Loucy (cell line): ENCODE results near the gene PIAS1.

Source experiments
- H2AFZ ChIP-seq: fragments of 200-600 bp; sonication (generic); 2 replicates; pipeline ENCODE4 v1.6.0; 2016; ENCODE audit warnings: antibody characterized with exemption, mild to moderate bottlenecking, low read length, moderate library complexity
- H3F3A ChIP-seq: fragments of 200-600 bp; 2 replicates; pipeline ENCODE4 v1.6.0; 2016; ENCODE audit warnings: antibody characterized with exemption, low read depth, mild to moderate bottlenecking
- H3K27me3 ChIP-seq: fragments of 200-600 bp; sonication (generic); 2 replicates; pipeline ENCODE4 v1.6.1; 2014; ENCODE audit warnings: low read length, mild to moderate bottlenecking; ENCODE audit not compliant: insufficient read depth, poor library complexity, severe bottlenecking
- H3K36me3 ChIP-seq: fragments of 200-600 bp; sonication (generic); 2 replicates; pipeline ENCODE4 v1.6.1; 2016; ENCODE audit warnings: low read length; ENCODE audit not compliant: insufficient read depth
- H3K4me1 ChIP-seq: fragments of 200-600 bp; sonication (generic); 2 replicates; pipeline ENCODE4 v1.5.1; 2014; ENCODE audit warnings: low read length, mild to moderate bottlenecking; ENCODE audit not compliant: insufficient read depth, poor library complexity, severe bottlenecking
- H3K4me2 ChIP-seq: fragments of 200-600 bp; sonication (generic); 2 replicates; pipeline ENCODE4 v1.6.0; 2014; ENCODE audit warnings: antibody characterized with exemption, low read length, low read depth, mild to moderate bottlenecking; ENCODE audit not compliant: poor library complexity, severe bottlenecking
- H3K4me3 ChIP-seq: fragments of 200-600 bp; sonication (generic); 2 replicates; pipeline ENCODE4 v1.5.1; 2014; ENCODE audit warnings: low read length, mild to moderate bottlenecking, mixed read lengths; ENCODE audit not compliant: poor library complexity, severe bottlenecking
- H3K79me2 ChIP-seq: fragments of 200-600 bp; sonication (generic); 2 replicates; pipeline ENCODE4 v1.6.1; 2014; ENCODE audit warnings: low read length; ENCODE audit not compliant: insufficient read depth
- H3K9ac ChIP-seq: fragments of 200-600 bp; sonication (generic); 2 replicates; pipeline ENCODE4 v1.6.0; 2014; ENCODE audit warnings: mild to moderate bottlenecking, low read depth, low read length, moderate library complexity; ENCODE audit not compliant: poor library complexity, severe bottlenecking
- H3K9me2 ChIP-seq: fragments of 200-600 bp; sonication (generic); replicated peaks from 2 replicates; pipeline ENCODE4 v1.6.1; 2016; ENCODE audit warnings: low read depth, low read length, mixed read lengths
- H3K9me3 ChIP-seq: fragments of 200-600 bp; sonication (generic); 2 replicates; pipeline ENCODE4 v1.6.1; 2014; ENCODE audit warnings: mild to moderate bottlenecking, antibody characterized with exemption, low read length, low read depth; ENCODE audit not compliant: insufficient read depth
- H4K20me1 ChIP-seq: fragments of 200-600 bp; sonication (generic); 2 replicates; pipeline ENCODE4 v1.6.0; 2014; ENCODE audit warnings: antibody characterized with exemption, low read length, mild to moderate bottlenecking; ENCODE audit not compliant: insufficient read depth, poor library complexity, severe bottlenecking
- CTCF ChIP-seq: fragments of 200-600 bp; sonication (generic); conservative IDR thresholded peaks from 2 replicates; pipeline ENCODE4 v1.5.1; 2014; ENCODE audit warnings: mild to moderate bottlenecking, antibody characterized with exemption, low read length
- EZH2phosphoT487 ChIP-seq: fragments of 200-600 bp; IDR thresholded peaks from 2 replicates; pipeline ENCODE4 v1.6.1; 2018; ENCODE audit warnings: antibody characterized with exemption, mild to moderate bottlenecking, moderate library complexity, borderline replicate concordance

The PIAS1 gene

GRCh38 chr15:68080334-68080733, 26.2 kb downstream of the PIAS1 start:
- Histone ChIP-seq H3K4me3 (no peak overlapping the region), H3K4me1 (peaks cover 40% of the 10 kb centered on the region), H3F3A (no peaks in the 10 kb centered on the region), H3K4me2 (no peak overlapping the region), H3K9me2 (no peaks in the 10 kb centered on the region), H3K27me3 (no peaks in the 10 kb centered on the region), H4K20me1 (peaks cover 84% of the 10 kb centered on the region), H3K79me2 (peaks cover 100% of the 10 kb centered on the region), H3K9me3 (no peaks in the 10 kb centered on the region), H3K36me3 (no peaks in the 10 kb centered on the region), H3K9ac (no peak overlapping the region), H2AFZ (no peak overlapping the region)
- TF ChIP-seq CTCF (no peak), EZH2phosphoT487 (no peak)

DNA sequence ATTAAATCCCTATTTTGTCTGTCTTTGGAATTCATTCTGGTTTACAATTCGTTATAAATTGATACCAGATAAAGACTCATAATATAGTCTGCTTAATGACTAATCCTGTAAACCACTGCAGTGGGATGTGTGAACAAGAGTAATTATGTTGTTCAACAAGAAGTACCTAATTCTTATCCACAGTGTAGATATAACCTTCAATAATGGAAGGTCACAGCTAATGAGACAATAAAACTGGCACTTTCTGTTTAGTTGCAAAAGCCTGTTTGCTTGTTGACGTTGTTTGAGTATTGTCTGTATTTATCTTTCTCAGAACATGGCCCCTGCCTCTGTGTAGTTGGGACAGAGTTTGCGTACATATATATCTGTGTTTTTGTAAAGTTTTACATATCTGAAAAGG, 26.7 kb downstream of the PIAS1 start:
- no peaks in the 10 kb centered on the region for H3K36me3 ChIP-seq
- TF ChIP-seq EZH2phosphoT487 (no peak), CTCF (no peak)
- no peaks in the 10 kb centered on the region for H3K27me3 ChIP-seq
- H3K9me3 ChIP-seq, result no peaks in the 10 kb centered on the region
- no peaks in the 10 kb centered on the region for H3K9me2 ChIP-seq
- H2AFZ ChIP-seq, result no peak overlapping the region
- no peaks in the 10 kb centered on the region for H3F3A ChIP-seq
- no peak overlapping the region for H3K9ac ChIP-seq
- peaks cover 84% of the 10 kb centered on the region for H4K20me1 ChIP-seq
- H3K4me2 ChIP-seq, result no peak overlapping the region
- no peak overlapping the region for H3K4me3 ChIP-seq
- peaks cover 40% of the 10 kb centered on the region for H3K4me1 ChIP-seq
- H3K79me2 ChIP-seq, result peaks cover 99% of the 10 kb centered on the region

DNA sequence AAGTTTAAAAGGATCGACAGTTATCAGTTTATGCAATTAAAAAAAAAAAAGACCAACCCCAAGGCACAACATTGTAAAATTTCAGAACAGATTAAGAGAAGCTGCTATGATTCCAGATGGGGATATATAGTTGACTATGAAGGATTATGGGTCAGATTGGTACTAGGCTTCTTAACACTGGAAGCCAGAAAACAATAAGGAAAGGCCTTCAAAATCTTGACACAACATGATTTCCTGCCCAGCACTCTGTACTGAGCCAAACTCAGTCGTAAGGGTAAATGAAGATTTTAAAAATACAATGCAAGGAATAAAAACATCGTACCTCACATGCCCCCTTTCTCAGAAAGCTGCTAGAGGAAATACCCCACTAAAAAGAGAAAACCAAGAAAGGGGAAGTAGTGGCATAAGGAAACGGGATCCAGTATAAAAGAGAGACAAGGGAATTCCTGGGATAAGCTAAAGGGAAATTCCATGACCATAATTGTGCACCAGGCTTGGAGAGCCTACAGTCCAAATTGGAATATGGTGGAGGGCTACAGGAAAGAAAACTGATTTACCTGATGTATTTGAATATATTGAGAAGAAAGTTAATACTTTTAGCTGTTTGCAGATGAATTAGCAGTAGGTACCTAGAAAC, 27.9 kb downstream of the PIAS1 start:
- H3K9ac ChIP-seq, result no peak overlapping the region
- H3K4me2 ChIP-seq, result no peak overlapping the region
- H3K79me2 ChIP-seq, result peaks cover 95% of the 10 kb centered on the region
- H3K9me3 ChIP-seq, result no peaks in the 10 kb centered on the region
- peaks cover 40% of the 10 kb centered on the region for H3K4me1 ChIP-seq
- H4K20me1 ChIP-seq, result peaks cover 86% of the 10 kb centered on the region
- no peak overlapping the region for H2AFZ ChIP-seq
- no peak overlapping the region for H3K4me3 ChIP-seq
- no peaks in the 10 kb centered on the region for H3K9me2 ChIP-seq
- no peaks in the 10 kb centered on the region for H3K27me3 ChIP-seq
- H3K36me3 ChIP-seq, result peaks cover 7% of the 10 kb centered on the region; the same call in 1 of the 2 replicates
- TF ChIP-seq EZH2phosphoT487, result no peak
- TF ChIP-seq CTCF, result no peak
- H3F3A ChIP-seq, result no peaks in the 10 kb centered on the region
